Stimulated activated memory B cell treated with anti-CD40 and anti-IgM and Interleukin-4, amounts not matched to agents 10 μg/mL and 1 μg/mL and 100 μg/mL, for 72 hours (primary cell): Measurements from ENCODE around the gene TOE1.
A peak's percentile ranks its signal among the peaks of the same experiment; 100 is the strongest.
"Not testable (repeated sequence)": the region's sequence is repeated elsewhere in the genome, so short reads cannot be mapped to it uniquely, and the experiment has no call there.

ENCODE experiments used
- ATAC-seq: fragments of 150-1000 bp; cut with Tn5 transposase; 2 replicates; pipeline ENCODE4 v1.10.0; 2021
- H3K27ac Mint-ChIP-seq: one replicate; pipeline ENCODE4 v1.8.0; 2022; ENCODE audit warnings: mild to moderate bottlenecking, mixed read lengths
- H3K27me3 Mint-ChIP-seq: one replicate; pipeline ENCODE4 v1.8.0; 2022; ENCODE audit warnings: mixed read lengths
- H3K36me3 Mint-ChIP-seq: one replicate; pipeline ENCODE4 v1.8.0; 2022; ENCODE audit warnings: mixed read lengths
- H3K4me1 Mint-ChIP-seq: one replicate; pipeline ENCODE4 v1.8.0; 2022; ENCODE audit warnings: mixed read lengths
- H3K4me3 Mint-ChIP-seq: one replicate; pipeline ENCODE4 v1.8.0; 2022; ENCODE audit warnings: mild to moderate bottlenecking, moderate library complexity, mixed read lengths
- H3K9me3 Mint-ChIP-seq: one replicate; pipeline ENCODE4 v1.8.0; 2022; ENCODE audit warnings: mixed read lengths

Gene TOE1

GRCh38 chr1:45339789-45340558 is at the start of gene TOE1, which contains the start of gene MUTYH:
TSS of gene TOE1 (plus strand) at chr1:45340170. CDS start at chr1:45340253, 83 bp downstream.
TSS of gene MUTYH (minus strand) at chr1:45340440. CDS start at chr1:45334505, 5,935 bp downstream.
- peak; percentile 96 for ATAC-seq
- Mint-ChIP-seq H3K9me3 (no peaks in the 10 kb centered on the region), H3K27ac (peak within 1 kb of the TSS; percentile 97)

GRCh38 chr1:45291002-45291401 is 49.0 kb upstream of the TOE1 start:
- not testable (repeated sequence) for ATAC-seq, H3K4me3 Mint-ChIP-seq, H3K9me3 Mint-ChIP-seq, H3K36me3 Mint-ChIP-seq, H3K27me3 Mint-ChIP-seq, H3K27ac Mint-ChIP-seq, H3K4me1 Mint-ChIP-seq

More at GRCh38 chr1:45339789-45340558, at the start of gene TOE1, which contains the start of gene MUTYH:
- peak within 1 kb of the TSS; percentile 95 for H3K4me3 Mint-ChIP-seq
- peaks cover 48% of the 10 kb centered on the region for H3K4me1 Mint-ChIP-seq
- peaks cover 26% of the 10 kb centered on the region for H3K36me3 Mint-ChIP-seq
- no peaks in the 10 kb centered on the region for H3K27me3 Mint-ChIP-seq

GRCh38 chr1:45291716-45292115 is 48.3 kb upstream of the TOE1 start:
- no peaks in the 10 kb centered on the region for H3K9me3 Mint-ChIP-seq
- H3K27ac Mint-ChIP-seq, result no peak overlapping the region
- no peak for ATAC-seq
- no peak overlapping the region for H3K4me3 Mint-ChIP-seq
- H3K27me3 Mint-ChIP-seq, result no peaks in the 10 kb centered on the region
- no peaks in the 10 kb centered on the region for H3K4me1 Mint-ChIP-seq
- no peaks in the 10 kb centered on the region for H3K36me3 Mint-ChIP-seq

- H3K36me3 Mint-ChIP-seq, result no peaks in the 10 kb centered on the region
- H3K27ac Mint-ChIP-seq, result no peak overlapping the region
- no peak for ATAC-seq
- H3K4me3 Mint-ChIP-seq, result no peak overlapping the region
- no peaks in the 10 kb centered on the region for H3K27me3 Mint-ChIP-seq
- no peaks in the 10 kb centered on the region for H3K9me3 Mint-ChIP-seq
- H3K4me1 Mint-ChIP-seq, result no peaks in the 10 kb centered on the region
Measured at GRCh38 chr1:45297666-45298356, 42.2 kb upstream of the TOE1 start.

- H3K27ac Mint-ChIP-seq, result no peak overlapping the region
- ATAC-seq, result no peak
- no peaks in the 10 kb centered on the region for H3K36me3 Mint-ChIP-seq
- peaks cover 3% of the 10 kb centered on the region for H3K4me1 Mint-ChIP-seq
- no peak overlapping the region for H3K4me3 Mint-ChIP-seq
- no peaks in the 10 kb centered on the region for H3K9me3 Mint-ChIP-seq
- H3K27me3 Mint-ChIP-seq, result no peaks in the 10 kb centered on the region
Measured at GRCh38 chr1:45299296-45299695, 40.7 kb upstream of the TOE1 start.

GRCh38 chr1:45299981-45300668 is 39.8 kb upstream of the TOE1 start:
- Mint-ChIP-seq H3K4me1 (peaks cover 11% of the 10 kb centered on the region), H3K36me3 (no peaks in the 10 kb centered on the region), H3K4me3 (no peak overlapping the region), H3K9me3 (no peaks in the 10 kb centered on the region), H3K27me3 (no peaks in the 10 kb centered on the region), H3K27ac (no peak overlapping the region)
- no peak for ATAC-seq

- Mint-ChIP-seq H3K27ac (no peak overlapping the region), H3K4me3 (no peak overlapping the region), H3K36me3 (no peaks in the 10 kb centered on the region), H3K9me3 (no peaks in the 10 kb centered on the region), H3K4me1 (peaks cover 16% of the 10 kb centered on the region), H3K27me3 (no peaks in the 10 kb centered on the region)
- no peak for ATAC-seq
Measured at GRCh38 chr1:45300669-45300997, 39.3 kb upstream of the TOE1 start.

GRCh38 chr1:45302505-45303150 is 37.3 kb upstream of the TOE1 start:
- Mint-ChIP-seq H3K9me3 (no peaks in the 10 kb centered on the region), H3K4me1 (peaks cover 31% of the 10 kb centered on the region), H3K27me3 (no peaks in the 10 kb centered on the region), H3K4me3 (peak overlapping the region; percentile 83), H3K36me3 (no peaks in the 10 kb centered on the region), H3K27ac (peak overlapping the region; percentile 94)
- no peak for ATAC-seq

- Mint-ChIP-seq H3K9me3 (no peaks in the 10 kb centered on the region), H3K27me3 (no peaks in the 10 kb centered on the region), H3K4me3 (peak overlapping the region; percentile 83), H3K36me3 (no peaks in the 10 kb centered on the region), H3K4me1 (peaks cover 31% of the 10 kb centered on the region), H3K27ac (peak overlapping the region; percentile 94)
- ATAC-seq, result peak; percentile 93
Measured at GRCh38 chr1:45303520-45304310, 36.3 kb upstream of the TOE1 start.

- Mint-ChIP-seq H3K4me1 (peaks cover 31% of the 10 kb centered on the region), H3K27me3 (no peaks in the 10 kb centered on the region), H3K9me3 (no peaks in the 10 kb centered on the region), H3K4me3 (peak overlapping the region; percentile 83), H3K27ac (peak overlapping the region; percentile 94), H3K36me3 (no peaks in the 10 kb centered on the region)
- ATAC-seq, result no peak
Measured at GRCh38 chr1:45304311-45305081, 35.5 kb upstream of the TOE1 start.

GRCh38 chr1:45305231-45305630 is 34.7 kb upstream of the TOE1 start:
- H3K36me3 Mint-ChIP-seq, result no peaks in the 10 kb centered on the region
- peak overlapping the region; percentile 94 for H3K27ac Mint-ChIP-seq
- H3K27me3 Mint-ChIP-seq, result no peaks in the 10 kb centered on the region
- H3K4me1 Mint-ChIP-seq, result peaks cover 31% of the 10 kb centered on the region
- peak overlapping the region; percentile 40 for H3K4me3 Mint-ChIP-seq
- no peaks in the 10 kb centered on the region for H3K9me3 Mint-ChIP-seq
- no peak for ATAC-seq

- Mint-ChIP-seq H3K27me3 (no peaks in the 10 kb centered on the region), H3K4me1 (peaks cover 31% of the 10 kb centered on the region), H3K9me3 (no peaks in the 10 kb centered on the region), H3K36me3 (no peaks in the 10 kb centered on the region), H3K27ac (peak overlapping the region; percentile 94), H3K4me3 (peak overlapping the region; percentile 49)
- no peak for ATAC-seq
Measured at GRCh38 chr1:45306319-45306718, 33.7 kb upstream of the TOE1 start.

GRCh38 chr1:45306905-45307304 is 33.1 kb upstream of the TOE1 start:
- Mint-ChIP-seq H3K4me3 (no peak overlapping the region), H3K27me3 (no peaks in the 10 kb centered on the region), H3K9me3 (no peaks in the 10 kb centered on the region), H3K4me1 (peaks cover 31% of the 10 kb centered on the region), H3K27ac (peak overlapping the region; percentile 94), H3K36me3 (no peaks in the 10 kb centered on the region)
- ATAC-seq, result no peak

GRCh38 chr1:45314266-45314665 is 25.7 kb upstream of the TOE1 start:
- no peak overlapping the region for H3K4me3 Mint-ChIP-seq

More at GRCh38 chr1:45314266-45314665, 25.7 kb upstream of the TOE1 start:
- Mint-ChIP-seq H3K27me3 (no peaks in the 10 kb centered on the region), H3K27ac (no peak overlapping the region), H3K9me3 (no peaks in the 10 kb centered on the region), H3K36me3 (no peaks in the 10 kb centered on the region), H3K4me1 (no peaks in the 10 kb centered on the region)
- no peak for ATAC-seq
